Lung (tissue), 12 donors: ENCODE measurements around the gene NPPB. TPM values are rescaled to one million over a fixed set of nuclear protein-coding genes. Genes with fewer than 3 reads are reported as not detected.

Source experiments
- ATAC-seq: fragments of 200-7000 bp; cut with Tn5 transposase; one replicate; pipeline ENCODE4 v1.9.1; 2020; ENCODE audit warnings: moderate number of reproducible peaks; ENCODE audit not compliant: insufficient read depth, low FRiP score
- DNase-seq, 3 donors: peaks; one replicate each; pipeline ENCODE4 v3.0.0-alpha.2; 2013 to 2017
- H3K27ac ChIP-seq, 2 donors: one replicate each; pipeline ENCODE4 v1.5.1; 2013; ENCODE audit warnings: mild to moderate bottlenecking in 2 of 2, moderate library complexity in 2 of 2, control low read depth in 1 of 2, inconsistent platforms in 1 of 2, low read depth in 1 of 2, low read length in 1 of 2
- H3K27me3 ChIP-seq, 3 donors: one replicate each; pipeline ENCODE4 v1.5.1; 2013; ENCODE audit warnings: low read length in 2 of 3; ENCODE audit not compliant: control insufficient read depth in 3 of 3, insufficient read depth in 3 of 3
- H3K36me3 ChIP-seq, 4 donors: one replicate each; pipeline ENCODE4 v1.5.1; 2013; ENCODE audit warnings: low read length in 4 of 4, mild to moderate bottlenecking in 1 of 4, moderate library complexity in 1 of 4; ENCODE audit not compliant: control insufficient read depth in 4 of 4, insufficient read depth in 4 of 4
- H3K4me1 ChIP-seq, 5 donors: one replicate each; pipeline ENCODE4 v1.5.1; 2013; ENCODE audit warnings: low read length in 5 of 5, mild to moderate bottlenecking in 2 of 5, moderate library complexity in 1 of 5; ENCODE audit not compliant: control insufficient read depth in 5 of 5, insufficient read depth in 5 of 5
- H3K4me3 ChIP-seq: one replicate; pipeline ENCODE4 v1.5.1; 2013; ENCODE audit warnings: mild to moderate bottlenecking, control low read depth, moderate library complexity
- H3K9ac ChIP-seq, 2 donors: one replicate each; pipeline ENCODE4 v1.5.1; 2013; ENCODE audit warnings: low read length in 2 of 2, control low read depth in 1 of 2; ENCODE audit not compliant: insufficient read depth in 1 of 2
- H3K9me3 ChIP-seq, 4 donors: one replicate each; pipeline ENCODE4 v1.5.1; 2013; ENCODE audit warnings: low read length in 3 of 4, mild to moderate bottlenecking in 1 of 4, moderate library complexity in 1 of 4; ENCODE audit not compliant: control insufficient read depth in 4 of 4, insufficient read depth in 3 of 4
- CTCF ChIP-seq: IDR thresholded peaks from 2 replicates; pipeline ENCODE4 v1.5.1; 2012; ENCODE audit warnings: mild to moderate bottlenecking; ENCODE audit errors: control extremely low read depth, extremely low read depth
- WGBS, 2 donors: extraction: QIAGEN DNeasy Blood & Tissue Kit; methylation state at CpG; one replicate each; pipeline ENCODE4 v1.1.7; 2013; 5-methylcytosine and 5-hydroxymethylcytosine counted together
- polyA plus RNA-seq, 2 donors: library from polyadenylated mRNA; stranded (reverse); fragments of 200-250 nt; gene quantifications; one replicate each; pipeline ENCODE4 v1.2.1, GENCODE V29; 2013
- total RNA-seq, 2 donors: library from RNA; depleted of rRNA in 1 of 2; stranded (reverse); fragments of >200 nt in 1 of 2; gene quantifications; one replicate each; pipeline ENCODE4 v1.2.1, GENCODE V29; 2014 to 2021
- donor health status: control.
- donor health status: control.
- donor health status: Bipolar disorder and iron deficiency.
- donor health status: healthy.
- donor health status: DM: yes; HTN: yes; CAD: no.

Gene NPPB
- total and polyA plus RNA-seq, 4 donors = 0.45 to 3.6 (median 1.1) TPM; not detected in 1

DNA sequence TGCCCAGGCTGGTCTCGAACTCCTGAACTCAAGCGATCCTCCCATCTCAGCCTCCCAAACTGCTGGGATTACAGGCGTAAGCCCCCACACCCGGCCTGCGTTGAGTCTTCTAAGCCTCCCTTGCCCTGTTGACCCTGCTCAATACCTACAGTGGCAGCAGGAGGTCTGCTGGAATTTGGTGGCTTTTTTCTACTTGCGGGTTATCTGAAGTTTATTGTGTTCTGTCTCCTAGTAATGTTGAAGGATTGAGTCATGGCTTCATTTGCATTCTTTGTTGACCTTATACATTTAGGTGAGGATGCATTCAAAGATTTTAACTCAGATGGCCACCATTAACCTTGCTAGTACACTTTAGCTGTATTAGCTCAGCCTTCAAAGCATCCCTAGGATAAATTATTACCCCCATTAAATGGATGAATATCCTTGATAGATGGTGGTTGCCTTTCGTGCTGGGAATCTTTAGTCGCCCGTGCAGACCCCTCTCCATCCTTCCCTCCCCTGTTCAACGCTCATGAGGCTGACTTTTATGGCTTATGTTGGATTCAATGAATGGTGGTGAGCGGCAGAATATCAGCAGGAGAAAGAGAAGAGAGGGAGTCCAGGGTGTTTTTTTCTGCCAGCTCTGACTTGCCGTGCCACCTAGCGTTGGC is 9.7 kb upstream of the NPPB start:
- ATAC-seq = no peak
- no peaks in the 10 kb centered on the region for H3K9me3 ChIP-seq
- H3K4me3 ChIP-seq = no peak overlapping the region
- no peak for TF ChIP-seq CTCF
- no peak overlapping the region for H3K9ac ChIP-seq
- H3K36me3 ChIP-seq = no peaks in the 10 kb centered on the region
- H3K27ac ChIP-seq = no peak overlapping the region
- WGBS, 2 donors = 68 to 75% methylated on average over 13 of the region's 13 CpGs
- peaks cover 0 to 2% (median 0%) of the 10 kb centered on the region in 5 donors for H3K4me1 ChIP-seq
- peaks cover 0 to 2% (median 0%) of the 10 kb centered on the region in 3 donors for H3K27me3 ChIP-seq
- DNase-seq = no peak

- 35 to 39% methylated on average over 6 of the region's 6 CpGs for WGBS, 2 donors
- Histone ChIP-seq H3K27ac (no peak overlapping the region), H3K36me3 (no peaks in the 10 kb centered on the region), H3K4me3 (no peak overlapping the region), H3K9ac (no peak overlapping the region), H3K4me1 (no peaks in the 10 kb centered on the region), H3K27me3 (peaks cover 5 to 13% (median 7%) of the 10 kb centered on the region in 3 donors), H3K9me3 (peaks cover 0 to 5% (median 0%) of the 10 kb centered on the region in 4 donors)
- TF ChIP-seq CTCF = no peak
- DNase-seq (no peak), ATAC-seq (no peak)
Measured at GRCh38 chr1:11862890-11863289, 4.1 kb upstream of the NPPB start.

- 71 to 75% methylated on average over 1 of the region's 1 CpG for WGBS, 2 donors
- peaks cover 0 to 5% (median 0%) of the 10 kb centered on the region in 4 donors for H3K9me3 ChIP-seq
- H3K9ac ChIP-seq = no peak overlapping the region
- no peak for DNase-seq
- H3K4me3 ChIP-seq = no peak overlapping the region
- ATAC-seq = no peak
- no peaks in the 10 kb centered on the region for H3K4me1 ChIP-seq
- peaks cover 7 to 21% (median 11%) of the 10 kb centered on the region in 3 donors for H3K27me3 ChIP-seq
- H3K36me3 ChIP-seq = no peaks in the 10 kb centered on the region
- no peak for TF ChIP-seq CTCF
- H3K27ac ChIP-seq = no peak overlapping the region
Measured at GRCh38 chr1:11860587-11860986, 1.8 kb upstream of the NPPB start.
